ENCODE measurements around the gene ZNF468. TPM values are rescaled to one million over a fixed set of nuclear protein-coding genes. Genes with fewer than 3 reads are reported as not detected.

The ZNF468 gene
- polyA plus RNA-seq, 1 experiment, result 19.1 TPM

DNA sequence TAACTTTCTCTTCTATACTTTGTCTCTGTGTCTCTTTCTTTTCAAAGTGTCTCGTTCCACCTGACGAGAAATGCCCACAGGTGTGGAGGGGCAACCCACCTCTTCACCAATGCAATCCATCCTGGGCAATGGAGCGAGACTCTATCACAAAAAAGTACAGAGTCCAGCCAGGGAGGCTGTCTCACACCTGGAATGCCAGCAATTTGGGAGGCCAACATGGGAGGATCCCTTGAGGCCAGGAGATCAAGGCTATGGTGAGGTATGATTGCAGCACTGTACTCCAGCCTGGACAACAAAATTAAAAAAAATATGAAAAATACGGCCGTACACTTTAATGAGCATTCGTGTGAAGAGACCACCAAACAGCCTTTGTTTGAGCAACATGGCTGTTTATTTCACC lies 68.0 kb downstream of the ZNF468 start:
- POLR2A ChIA-PET, result no interaction called here
- no peak overlapping the region for H3K27ac ChIP-seq (ENCODE audit: low read depth, low read length)
- CTCF ChIA-PET, result no interaction called here
- H3K4me3 ChIP-seq (ENCODE audit: low read depth, low read length), result no peak overlapping the region
- peaks cover 45% of the 10 kb centered on the region for H3K9me3 ChIP-seq (ENCODE audit: control insufficient read depth, insufficient read depth, low read length)
- H3K27me3 ChIP-seq (ENCODE audit: control insufficient read depth, insufficient read depth, low read length), result no peaks in the 10 kb centered on the region
- DNase-seq (ENCODE audit: low read depth, low spot score), result no peak
- TF ChIP-seq, protein P1, sequence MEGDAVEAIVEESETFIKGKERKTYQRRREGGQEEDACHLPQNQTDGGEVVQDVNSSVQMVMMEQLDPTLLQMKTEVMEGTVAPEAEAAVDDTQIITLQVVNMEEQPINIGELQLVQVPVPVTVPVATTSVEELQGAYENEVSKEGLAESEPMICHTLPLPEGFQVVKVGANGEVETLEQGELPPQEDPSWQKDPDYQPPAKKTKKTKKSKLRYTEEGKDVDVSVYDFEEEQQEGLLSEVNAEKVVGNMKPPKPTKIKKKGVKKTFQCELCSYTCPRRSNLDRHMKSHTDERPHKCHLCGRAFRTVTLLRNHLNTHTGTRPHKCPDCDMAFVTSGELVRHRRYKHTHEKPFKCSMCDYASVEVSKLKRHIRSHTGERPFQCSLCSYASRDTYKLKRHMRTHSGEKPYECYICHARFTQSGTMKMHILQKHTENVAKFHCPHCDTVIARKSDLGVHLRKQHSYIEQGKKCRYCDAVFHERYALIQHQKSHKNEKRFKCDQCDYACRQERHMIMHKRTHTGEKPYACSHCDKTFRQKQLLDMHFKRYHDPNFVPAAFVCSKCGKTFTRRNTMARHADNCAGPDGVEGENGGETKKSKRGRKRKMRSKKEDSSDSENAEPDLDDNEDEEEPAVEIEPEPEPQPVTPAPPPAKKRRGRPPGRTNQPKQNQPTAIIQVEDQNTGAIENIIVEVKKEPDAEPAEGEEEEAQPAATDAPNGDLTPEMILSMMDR (IDR thresholded peaks at IDR 0.05; ENCODE audit: low read depth, low read length), result no peak

Small RNA genes lying within 50 kb of the gene (small RNA-seq; reads per million reads assigned to genes)
- not detected for gene ZNF320 (ENCODE audit: insufficient read length, low read depth)

Other genes starting within 250 kb of the ZNF468 start
- 41.4 and 53.1 TPM in 2 replicates for gene ZNF83, start 219.3 kb downstream of the ZNF468 start, polyA plus RNA-seq (2011; rRNA removed)
- 7.2 and 7.5 TPM in 2 replicates for gene ZNF611, start 122.6 kb downstream of the ZNF468 start, polyA plus RNA-seq (2011; rRNA removed)
- gene ZNF600, start 70.8 kb downstream of the ZNF468 start, polyA plus RNA-seq (2011; rRNA removed), result 3.6 and 4.7 TPM in 2 replicates
- gene ZNF28, start 36.0 kb downstream of the ZNF468 start, polyA plus RNA-seq (2011; rRNA removed), result 9.8 and 11.3 TPM in 2 replicates
- gene ZNF320, start 40.0 kb upstream of the ZNF468 start, polyA plus RNA-seq (2011; rRNA removed), result 7.7 and 8.3 TPM in 2 replicates
- 1.9 and 2.2 TPM in 2 replicates for gene ZNF888, start 65.8 kb upstream of the ZNF468 start, polyA plus RNA-seq (2011; rRNA removed)
- gene ZNF816, start 105.3 kb upstream of the ZNF468 start, polyA plus RNA-seq (2011; rRNA removed), result 4.7 and 6.3 TPM in 2 replicates
- not detected in 2 replicates for gene ERVV-1, start 156.3 kb upstream of the ZNF468 start, polyA plus RNA-seq (2011; rRNA removed)
- gene ERVV-2, start 187.1 kb upstream of the ZNF468 start, polyA plus RNA-seq (2011; rRNA removed), result not detected in 2 replicates
- gene ZNF160, start 245.8 kb upstream of the ZNF468 start, polyA plus RNA-seq (2011; rRNA removed), result 19.4 and 23.7 TPM in 2 replicates

All from AG04450 (cell line).